B cell (primary cell): Measurements from ENCODE around the gene TIAM1. TPM values are rescaled to one million over a fixed set of nuclear protein-coding genes. Genes with fewer than 3 reads are reported as not detected.

Experiments used
- ATAC-seq: fragments of 200-7000 bp; cut with Tn5 transposase; one replicate; pipeline ENCODE4 v1.10.0; 2021; ENCODE audit warnings: low read depth, mild to moderate bottlenecking, moderate number of reproducible peaks, moderate library complexity
- CTCF ChIA-PET: fragments of 350-600 bp; sonication (Branson Sonifier 250); formaldehyde crosslinking; loops from one replicate; lab custom pipeline; 2021; ENCODE audit warnings: antibody characterized with exemption, inconsistent platforms; lab: Charles Lee
- POLR2A ChIA-PET: fragments of 350-600 bp; sonication (Branson Sonifier 250); formaldehyde crosslinking; loops from one replicate; lab custom pipeline; 2021; ENCODE audit warnings: antibody characterized with exemption; lab: Charles Lee
- DNase-seq: peaks from one replicate; pipeline ENCODE4 v3.0.0; 2013
- H2AFZ ChIP-seq: 2 replicates; pipeline ENCODE4 v1.6.1; 2012; ENCODE audit warnings: mild to moderate bottlenecking, low read depth, low read length; ENCODE audit not compliant: insufficient read depth, poor library complexity, severe bottlenecking
- H3K27ac ChIP-seq, 2 donors: 1 replicate in 1 of 2; 2 replicates in 1 of 2; pipeline ENCODE4 v1.5.1; 2012 to 2013; ENCODE audit warnings: low read length in 2 of 2, mild to moderate bottlenecking in 2 of 2, moderate library complexity in 1 of 2
- H3K27me3 ChIP-seq, 4 experiments: fragments of 200-600 bp in 1 of 4; sonication (generic) in 1 of 4; replicated peaks in 1 of 4; 1 replicate in 2 of 4; 2 replicates in 2 of 4; pipeline versions ENCODE4 v1.6.1 to v1.7.0; 2013 to 2016; ENCODE audit warnings: low read length in 3 of 4, mild to moderate bottlenecking in 2 of 4, mixed read lengths in 1 of 4, moderate library complexity in 1 of 4; ENCODE audit not compliant: insufficient read depth in 4 of 4, control insufficient read depth in 3 of 4; ENCODE audit errors: control extremely low read depth in 1 of 4
- H3K36me3 ChIP-seq, 2 experiments: replicated peaks in 1 of 2; 1 replicate in 1 of 2; 2 replicates in 1 of 2; pipeline versions ENCODE4 v1.6.1 to v1.7.1; 2013; ENCODE audit warnings: low read length in 1 of 2; ENCODE audit not compliant: insufficient read depth in 2 of 2, control insufficient read depth in 1 of 2; ENCODE audit errors: control extremely low read depth in 1 of 2, extremely low read depth in 1 of 2
- H3K4me1 ChIP-seq, 2 donors: fragments of 200-600 bp in 1 of 2; sonication (generic) in 1 of 2; 1 replicate in 1 of 2; 2 replicates in 1 of 2; pipeline versions ENCODE4 v1.5.1 to v1.6.1; 2013 to 2017; ENCODE audit warnings: low read length in 2 of 2; ENCODE audit not compliant: control insufficient read depth in 2 of 2, insufficient read depth in 2 of 2
- H3K4me2 ChIP-seq: replicated peaks from 2 replicates; pipeline ENCODE3; 2012; ENCODE audit warnings: mild to moderate bottlenecking, low read depth, low read length; ENCODE audit not compliant: poor library complexity, severe bottlenecking
- H3K4me3 ChIP-seq, 5 experiments: fragments of 200-600 bp in 1 of 5; sonication (generic) in 1 of 5; 1 replicate in 3 of 5; 2 replicates in 2 of 5; pipeline versions ENCODE4 v1.5.1 to v1.7.0; 2011 to 2016; ENCODE audit warnings: low read length in 4 of 5, mild to moderate bottlenecking in 4 of 5, low read depth in 2 of 5, control low read depth in 1 of 5, moderate library complexity in 1 of 5; ENCODE audit not compliant: insufficient read depth in 1 of 5; ENCODE audit errors: control extremely low read depth in 1 of 5, extremely low read depth in 1 of 5
- H3K79me2 ChIP-seq: fragments of 200-600 bp; sonication (generic); one replicate; pipeline ENCODE4 v1.6.0; 2016; ENCODE audit warnings: low read length; ENCODE audit not compliant: control insufficient read depth, insufficient read depth
- H3K9ac ChIP-seq: fragments of 200-600 bp; sonication (generic); 2 replicates; pipeline ENCODE4 v1.6.1; 2017; ENCODE audit warnings: mild to moderate bottlenecking, low read length, moderate library complexity
- H3K9me3 ChIP-seq, 3 donors: one replicate each; pipeline versions ENCODE4 v1.6.1 to v1.7.1; 2013; ENCODE audit warnings: low read length in 2 of 3; ENCODE audit not compliant: control insufficient read depth in 2 of 3, insufficient read depth in 1 of 3; ENCODE audit errors: control extremely low read depth in 1 of 3
- H4K20me1 ChIP-seq: 2 replicates; pipeline ENCODE4 v1.6.0; 2012; ENCODE audit warnings: mild to moderate bottlenecking, low read length; ENCODE audit not compliant: insufficient read depth, control insufficient read depth, poor library complexity, severe bottlenecking
- H3K27ac Mint-ChIP-seq: one replicate; pipeline ENCODE4 v1.8.0; 2021; ENCODE audit warnings: mixed read lengths
- H3K27me3 Mint-ChIP-seq: one replicate; pipeline ENCODE4 v1.8.0; 2021; ENCODE audit warnings: mixed read lengths
- H3K4me1 Mint-ChIP-seq: one replicate; pipeline ENCODE4 v1.8.0; 2021; ENCODE audit warnings: mixed read lengths
- H3K4me3 Mint-ChIP-seq: one replicate; pipeline ENCODE4 v1.8.0; 2021; ENCODE audit warnings: mixed read lengths
- H3K9me3 Mint-ChIP-seq: one replicate; pipeline ENCODE4 v1.8.0; 2022; ENCODE audit warnings: mixed read lengths; ENCODE audit not compliant: insufficient read depth
- EZH2 ChIP-seq: IDR thresholded peaks from 2 replicates; pipeline ENCODE4 v1.6.1; 2012; ENCODE audit warnings: borderline replicate concordance, low read depth, mild to moderate bottlenecking, moderate library complexity, low read length; ENCODE audit not compliant: insufficient read depth, poor library complexity, severe bottlenecking
- WGBS: methylation state at CpG from one replicate; pipeline ENCODE4 v1.1.5; 2013; ENCODE audit warnings: missing lambda C conversion rate; ENCODE audit not compliant: insufficient coverage; 5-methylcytosine and 5-hydroxymethylcytosine counted together
- intact Hi-C: fragments of 100-400 bp; cut with micrococcal nuclease; formaldehyde crosslinking; loops from one replicate; pipeline ENCODE4 v1.10.0; 2022
- polyA plus RNA-seq: library from polyadenylated mRNA; depleted of rRNA; stranded (reverse); fragments of >200 nt; gene quantifications from 2 replicates; pipeline ENCODE4 v1.2.3, GENCODE V29; 2012
- total RNA-seq, 2 donors: library from RNA; stranded (reverse); fragments of 120-200 nt in 1 of 2; gene quantifications; 1 replicate in 1 of 2; 2 replicates in 1 of 2; pipeline versions ENCODE4 v1.2.3 to v1.2.4, GENCODE V29; 2013 to 2022
- TF ChIP-seq, protein P1 (sequence below): fragments of 200-600 bp; IDR thresholded peaks from one replicate; pipeline ENCODE4 v1.8.0; 2022; ENCODE audit warnings: antibody characterized with exemption, mild to moderate bottlenecking

TIAM1 gene
- total and polyA plus RNA-seq, 2 donors (not counting 1 experiment from before 2014, with no cell fraction given), result 0.51 to 1.0 TPM

DNA sequence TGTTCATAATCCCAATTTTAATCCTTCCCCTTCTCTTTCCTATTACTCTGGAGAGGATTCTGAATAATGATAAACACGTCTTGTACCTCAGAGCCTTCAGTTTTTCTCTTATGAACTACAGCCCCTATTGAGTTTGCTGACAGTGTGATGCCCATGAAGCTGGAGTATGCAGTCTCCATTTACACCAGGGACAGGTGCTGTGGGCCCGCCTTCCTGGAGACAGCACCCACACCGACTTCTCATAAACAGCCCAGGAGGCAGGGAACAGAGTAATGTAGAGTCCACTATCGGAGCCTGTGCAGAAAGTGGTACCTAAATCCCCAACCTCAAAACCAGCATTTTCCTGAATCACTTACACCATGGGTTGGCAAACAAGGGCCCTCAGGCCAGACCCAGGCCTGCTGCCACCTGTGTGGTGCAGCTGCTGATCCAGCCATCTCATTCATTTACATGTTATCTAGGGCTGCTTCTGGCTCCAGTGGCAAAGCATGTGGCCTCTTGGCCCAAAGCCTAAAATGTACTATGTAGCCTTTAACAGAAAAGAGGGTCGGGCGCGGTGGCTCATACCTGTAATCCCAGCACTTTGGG, 210.7 kb downstream of the TIAM1 start:
- H3K4me1 ChIP-seq, result peaks cover 3 to 10% of the 10 kb centered on the region in 2 donors
- no peaks in the 10 kb centered on the region for H4K20me1 ChIP-seq
- TF ChIP-seq EZH2, result no peak
- TF ChIP-seq, protein P1, sequence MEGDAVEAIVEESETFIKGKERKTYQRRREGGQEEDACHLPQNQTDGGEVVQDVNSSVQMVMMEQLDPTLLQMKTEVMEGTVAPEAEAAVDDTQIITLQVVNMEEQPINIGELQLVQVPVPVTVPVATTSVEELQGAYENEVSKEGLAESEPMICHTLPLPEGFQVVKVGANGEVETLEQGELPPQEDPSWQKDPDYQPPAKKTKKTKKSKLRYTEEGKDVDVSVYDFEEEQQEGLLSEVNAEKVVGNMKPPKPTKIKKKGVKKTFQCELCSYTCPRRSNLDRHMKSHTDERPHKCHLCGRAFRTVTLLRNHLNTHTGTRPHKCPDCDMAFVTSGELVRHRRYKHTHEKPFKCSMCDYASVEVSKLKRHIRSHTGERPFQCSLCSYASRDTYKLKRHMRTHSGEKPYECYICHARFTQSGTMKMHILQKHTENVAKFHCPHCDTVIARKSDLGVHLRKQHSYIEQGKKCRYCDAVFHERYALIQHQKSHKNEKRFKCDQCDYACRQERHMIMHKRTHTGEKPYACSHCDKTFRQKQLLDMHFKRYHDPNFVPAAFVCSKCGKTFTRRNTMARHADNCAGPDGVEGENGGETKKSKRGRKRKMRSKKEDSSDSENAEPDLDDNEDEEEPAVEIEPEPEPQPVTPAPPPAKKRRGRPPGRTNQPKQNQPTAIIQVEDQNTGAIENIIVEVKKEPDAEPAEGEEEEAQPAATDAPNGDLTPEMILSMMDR, result no peak
- Mint-ChIP-seq H3K9me3 (no peaks in the 10 kb centered on the region), H3K27ac (no peak overlapping the region), H3K27me3 (peaks cover 16% of the 10 kb centered on the region), H3K4me3 (peak overlapping the region; percentile 1), H3K4me1 (peaks cover 12% of the 10 kb centered on the region)
- intact Hi-C loops, result no loop called here
- 49% methylated on average over 6 of the region's 7 CpGs for WGBS
- no peaks in the 10 kb centered on the region for H3K9me3 ChIP-seq
- H3K27ac ChIP-seq, result no peak overlapping the region
- ATAC-seq (no peak), DNase-seq (no peak)
- ChIA-PET CTCF (no interaction called here), POLR2A (no interaction called here)
- H3K4me3 ChIP-seq, result no peak overlapping the region
- H2AFZ ChIP-seq, result no peak overlapping the region
- no peak overlapping the region for H3K4me2 ChIP-seq
- H3K79me2 ChIP-seq, result no peaks in the 10 kb centered on the region
- H3K27me3 ChIP-seq, result no peaks in the 10 kb centered on the region
- H3K9ac ChIP-seq, result no peak overlapping the region
- no peaks in the 10 kb centered on the region for H3K36me3 ChIP-seq

GRCh38 chr21:31132574-31133242, 211.4 kb downstream of the TIAM1 start:
- CTCF ChIA-PET, result interaction anchor here (0.7 kb wide), 1 partner anchor 426 kb away, joined by 3 read pairs; no protein-coding TSS in a partner anchor
- intact Hi-C loops, result no loop called here
- DNase-seq, result peak; percentile 6

More at GRCh38 chr21:31132574-31133242, 211.4 kb downstream of the TIAM1 start:
- Histone ChIP-seq H3K4me2 (no peak overlapping the region), H3K9me3 (no peaks in the 10 kb centered on the region), H3K4me1 (peaks cover 3 to 10% of the 10 kb centered on the region in 2 donors), H3K4me3 (no peak overlapping the region), H2AFZ (no peak overlapping the region), H4K20me1 (no peaks in the 10 kb centered on the region), H3K79me2 (no peaks in the 10 kb centered on the region), H3K27ac (no peak overlapping the region), H3K36me3 (no peaks in the 10 kb centered on the region), H3K27me3 (no peaks in the 10 kb centered on the region), H3K9ac (no peak overlapping the region)
- POLR2A ChIA-PET, result no interaction called here
- no peaks in the 10 kb centered on the region for H3K9me3 Mint-ChIP-seq
- H3K4me3 Mint-ChIP-seq, result peak overlapping the region; percentile 1
- no peak for ATAC-seq
- peaks cover 12% of the 10 kb centered on the region for H3K4me1 Mint-ChIP-seq
- WGBS, result 44% methylated on average over 9 of the region's 11 CpGs
- TF ChIP-seq EZH2, result no peak
- TF ChIP-seq, protein P1, result no peak
- H3K27me3 Mint-ChIP-seq, result peaks cover 16% of the 10 kb centered on the region
- H3K27ac Mint-ChIP-seq, result no peak overlapping the region
